ENCODE measurements around the gene SEMA3B.
"Not testable (repeated sequence)": the region's sequence is repeated elsewhere in the genome, so short reads cannot be mapped to it uniquely, and the experiment has no call there.

SEMA3B gene

GRCh38 chr3:50300681-50301254 lies 31.8 kb downstream of the SEMA3B start:
- H3K4me3 ChIP-seq (ENCODE audit: low read depth, low read length), result no peak overlapping the region
- no peak for DNase-seq (ENCODE audit: low read depth)
- no peak for TF ChIP-seq CTCF (conservative IDR thresholded peaks at IDR 0.05; ENCODE audit: low read depth, low read length)

GRCh38 chr3:50302095-50303012 lies 33.4 kb downstream of the SEMA3B start:
- no peak overlapping the region for H3K4me3 ChIP-seq (ENCODE audit: low read depth, low read length)
- TF ChIP-seq CTCF (conservative IDR thresholded peaks at IDR 0.05; ENCODE audit: low read depth, low read length), result no peak
- DNase-seq (ENCODE audit: low read depth), result no peak

GRCh38 chr3:50303013-50303815 lies 34.3 kb downstream of the SEMA3B start, which contains the start of gene HYAL1:
Gene HYAL1, minus strand, starts transcription at chr3:50303574. Its CDS starts 618 bp downstream, at chr3:50302956.
- H3K4me3 ChIP-seq (ENCODE audit: low read depth, low read length), result no peak within 1 kb of the TSS
- no peak for DNase-seq (ENCODE audit: low read depth)
- TF ChIP-seq CTCF (conservative IDR thresholded peaks at IDR 0.05; ENCODE audit: low read depth, low read length), result peak; percentile 5

- no peak for DNase-seq (ENCODE audit: low read depth)
- no peak overlapping the region for H3K4me3 ChIP-seq (ENCODE audit: low read depth, low read length)
- no peak for TF ChIP-seq CTCF (conservative IDR thresholded peaks at IDR 0.05; ENCODE audit: low read depth, low read length)
These were observed 35.7 kb downstream of the SEMA3B start for GRCh38 chr3:50304601-50305000.

- not testable (repeated sequence) for DNase-seq (ENCODE audit: low read depth); H3K4me3 ChIP-seq (ENCODE audit: low read depth, low read length)
These were observed 43.1 kb downstream of the SEMA3B start for GRCh38 chr3:50312041-50312440.

- no peak overlapping the region for H3K4me3 ChIP-seq (ENCODE audit: low read depth, low read length)
- TF ChIP-seq CTCF (conservative IDR thresholded peaks at IDR 0.05; ENCODE audit: low read depth, low read length), result no peak
- DNase-seq (ENCODE audit: low read depth), result no peak
These were observed 45.4 kb downstream of the SEMA3B start for GRCh38 chr3:50314342-50314741.

- no peak for DNase-seq (ENCODE audit: low read depth)
- TF ChIP-seq CTCF (conservative IDR thresholded peaks at IDR 0.05; ENCODE audit: low read depth, low read length), result no peak
- no peak overlapping the region for H3K4me3 ChIP-seq (ENCODE audit: low read depth, low read length)
These were observed 45.9 kb downstream of the SEMA3B start for GRCh38 chr3:50314816-50315215.
